Measurements from ENCODE around the gene NCBP2L.

NCBP2L gene

GRCh38 chrX:107840971-107841370, 63.4 kb downstream of the NCBP2L start:
- Histone ChIP-seq H3K36me3 (ENCODE audit: insufficient read depth, low read length) (peaks cover 5% of the 10 kb centered on the region; the same call in 1 of the 2 replicates), H2AFZ (ENCODE audit: low read length) (no peak overlapping the region), H3K4me1 (ENCODE audit: insufficient read depth, low read length, poor library complexity, severe bottlenecking) (no peaks in the 10 kb centered on the region), H3K4me2 (ENCODE audit: low read depth, low read length, poor library complexity, severe bottlenecking) (no peak overlapping the region), H3K9me2 (replicated peaks; ENCODE audit: low read depth, low read length) (no peaks in the 10 kb centered on the region), H3K27me3 (ENCODE audit: insufficient read depth, low read length, poor library complexity, severe bottlenecking) (no peaks in the 10 kb centered on the region), H3K4me3 (ENCODE audit: low read length, poor library complexity, severe bottlenecking) (no peak overlapping the region), H3K9me3 (ENCODE audit: insufficient read depth, low read depth, low read length) (no peaks in the 10 kb centered on the region), H3K9ac (ENCODE audit: low read depth, low read length, poor library complexity, severe bottlenecking) (no peak overlapping the region), H4K20me1 (ENCODE audit: insufficient read depth, low read length, poor library complexity, severe bottlenecking) (no peaks in the 10 kb centered on the region), H3F3A (ENCODE audit: low read depth) (no peaks in the 10 kb centered on the region), H3K79me2 (ENCODE audit: insufficient read depth, low read length) (no peaks in the 10 kb centered on the region)
- no peak for TF ChIP-seq CTCF (conservative IDR thresholded peaks at IDR 0.05; ENCODE audit: low read length)
- no peak for TF ChIP-seq EZH2phosphoT487 (IDR thresholded peaks at IDR 0.05; ENCODE audit: borderline replicate concordance)

- H3K79me2 ChIP-seq (ENCODE audit: insufficient read depth, low read length), result no peaks in the 10 kb centered on the region
- no peak overlapping the region for H3K4me2 ChIP-seq (ENCODE audit: low read depth, low read length, poor library complexity, severe bottlenecking)
- no peak for TF ChIP-seq EZH2phosphoT487 (IDR thresholded peaks at IDR 0.05; ENCODE audit: borderline replicate concordance)
- TF ChIP-seq CTCF (conservative IDR thresholded peaks at IDR 0.05; ENCODE audit: low read length), result no peak
Measured at GRCh38 chrX:107842715-107843400, 65.3 kb downstream of the NCBP2L start.

More at GRCh38 chrX:107842715-107843400, 65.3 kb downstream of the NCBP2L start:
- H3K9ac ChIP-seq (ENCODE audit: low read depth, low read length, poor library complexity, severe bottlenecking), result no peak overlapping the region
- H2AFZ ChIP-seq (ENCODE audit: low read length), result no peak overlapping the region
- no peaks in the 10 kb centered on the region for H4K20me1 ChIP-seq (ENCODE audit: insufficient read depth, low read length, poor library complexity, severe bottlenecking)
- H3F3A ChIP-seq (ENCODE audit: low read depth), result no peaks in the 10 kb centered on the region
- H3K9me2 ChIP-seq (replicated peaks; ENCODE audit: low read depth, low read length), result no peaks in the 10 kb centered on the region
- H3K9me3 ChIP-seq (ENCODE audit: insufficient read depth, low read depth, low read length), result no peaks in the 10 kb centered on the region
- H3K4me1 ChIP-seq (ENCODE audit: insufficient read depth, low read length, poor library complexity, severe bottlenecking), result no peaks in the 10 kb centered on the region
- peaks cover 5% of the 10 kb centered on the region; the same call in 1 of the 2 replicates for H3K36me3 ChIP-seq (ENCODE audit: insufficient read depth, low read length)
- H3K4me3 ChIP-seq (ENCODE audit: low read length, poor library complexity, severe bottlenecking), result no peak overlapping the region
- no peaks in the 10 kb centered on the region for H3K27me3 ChIP-seq (ENCODE audit: insufficient read depth, low read length, poor library complexity, severe bottlenecking)

Measured in Loucy (cell line).